Mucosa of stomach (tissue), 1 donor: ENCODE data around the gene CD27.
"Not testable (repeated sequence)": the region's sequence is repeated elsewhere in the genome, so short reads cannot be mapped to it uniquely, and the experiment has no call there.

ENCODE experiments used
- H3K27me3 ChIP-seq: one replicate; pipeline ENCODE4 v1.7.0; 2013; ENCODE audit warnings: mild to moderate bottlenecking, low read length; ENCODE audit not compliant: control insufficient read depth, insufficient read depth
- H3K36me3 ChIP-seq: one replicate; pipeline ENCODE4 v1.7.0; 2013; ENCODE audit warnings: low read length; ENCODE audit not compliant: control insufficient read depth, insufficient read depth
- H3K4me1 ChIP-seq: one replicate; pipeline ENCODE4 v1.7.0; 2013; ENCODE audit warnings: mild to moderate bottlenecking, low read length; ENCODE audit not compliant: control insufficient read depth, insufficient read depth
- H3K4me3 ChIP-seq: one replicate; pipeline ENCODE4 v1.7.0; 2013; ENCODE audit warnings: low read length
- H3K9ac ChIP-seq: one replicate; pipeline ENCODE4 v1.7.0; 2013; ENCODE audit warnings: mild to moderate bottlenecking, low read length, moderate library complexity
- H3K9me3 ChIP-seq: one replicate; pipeline ENCODE4 v1.7.0; 2013; ENCODE audit warnings: mild to moderate bottlenecking, low read length, moderate library complexity; ENCODE audit not compliant: control insufficient read depth
- donor health status: Pancreatic carcinoma.

Gene CD27

DNA sequence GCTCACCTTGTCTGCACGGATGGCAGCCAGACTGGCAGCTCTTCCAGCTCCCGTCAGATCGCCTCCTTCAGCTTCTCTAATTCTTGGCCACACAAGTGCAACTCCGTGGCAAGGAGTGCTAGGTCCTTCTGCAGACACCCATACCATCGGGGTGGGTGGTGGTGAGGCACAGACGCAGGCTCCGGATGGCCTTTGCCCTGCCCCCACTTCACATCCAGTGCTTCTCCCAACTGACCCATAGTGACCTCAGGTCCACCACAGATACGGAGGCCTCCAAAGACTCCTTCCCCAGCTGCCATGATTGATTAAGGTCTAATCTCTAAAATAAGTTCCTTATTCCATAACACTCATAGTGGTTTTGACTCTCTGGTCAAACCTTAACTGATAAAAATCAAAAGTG lies 19.9 kb upstream of the CD27 start:
- no peak overlapping the region for H3K4me3 ChIP-seq
- peaks cover 19% of the 10 kb centered on the region for H3K4me1 ChIP-seq
- H3K9me3 ChIP-seq = no peaks in the 10 kb centered on the region
- no peak overlapping the region for H3K9ac ChIP-seq
- no peaks in the 10 kb centered on the region for H3K27me3 ChIP-seq
- H3K36me3 ChIP-seq = no peaks in the 10 kb centered on the region

DNA sequence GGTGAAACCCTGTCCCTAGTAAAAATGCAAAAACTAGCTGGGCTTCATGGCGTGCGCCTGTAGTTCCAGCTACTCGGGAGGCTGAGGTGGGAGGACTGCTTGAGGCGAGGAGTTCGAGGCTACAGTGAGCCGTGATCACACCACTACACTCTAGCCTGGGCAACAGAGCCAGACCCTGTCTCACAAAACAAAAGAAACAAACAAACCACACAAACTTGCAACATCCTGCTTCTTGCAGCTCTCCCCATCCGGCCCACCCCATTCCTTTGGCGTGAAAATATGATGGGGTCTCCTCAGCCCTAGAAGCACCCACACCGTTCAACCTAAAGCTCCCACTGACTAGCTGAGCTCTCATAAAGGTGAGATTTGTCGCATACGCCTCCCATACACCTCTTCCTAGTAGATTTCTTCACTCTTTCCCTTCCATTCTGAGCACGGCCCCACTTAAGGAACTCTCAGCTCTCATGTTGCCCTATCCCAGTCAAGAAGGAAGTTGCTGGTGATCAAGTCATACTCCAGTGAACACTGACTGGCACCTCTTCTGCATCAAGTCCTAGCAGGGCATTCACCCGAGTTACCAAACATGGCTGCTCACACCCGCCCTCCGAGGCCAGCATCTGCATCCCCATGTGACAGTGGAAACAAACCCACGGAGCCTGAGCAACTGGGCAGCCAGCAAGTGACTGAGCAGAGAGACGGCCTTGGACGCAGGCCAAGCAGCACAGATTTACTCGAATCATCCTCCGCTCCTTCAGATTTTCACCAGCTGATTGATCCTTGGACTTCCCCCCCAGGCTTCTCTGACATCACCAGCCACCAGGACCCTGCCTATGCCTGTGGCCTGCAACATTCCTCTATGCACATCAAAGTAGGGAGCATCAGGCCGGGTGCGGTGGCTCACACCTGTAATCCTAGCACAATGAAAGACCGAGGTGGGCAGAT lies 18.9 kb upstream of the CD27 start:
- H3K9ac ChIP-seq = no peak overlapping the region
- H3K4me3 ChIP-seq = no peak overlapping the region
- no peaks in the 10 kb centered on the region for H3K36me3 ChIP-seq
- no peaks in the 10 kb centered on the region for H3K9me3 ChIP-seq
- peaks cover 20% of the 10 kb centered on the region for H3K4me1 ChIP-seq
- H3K27me3 ChIP-seq = no peaks in the 10 kb centered on the region

DNA sequence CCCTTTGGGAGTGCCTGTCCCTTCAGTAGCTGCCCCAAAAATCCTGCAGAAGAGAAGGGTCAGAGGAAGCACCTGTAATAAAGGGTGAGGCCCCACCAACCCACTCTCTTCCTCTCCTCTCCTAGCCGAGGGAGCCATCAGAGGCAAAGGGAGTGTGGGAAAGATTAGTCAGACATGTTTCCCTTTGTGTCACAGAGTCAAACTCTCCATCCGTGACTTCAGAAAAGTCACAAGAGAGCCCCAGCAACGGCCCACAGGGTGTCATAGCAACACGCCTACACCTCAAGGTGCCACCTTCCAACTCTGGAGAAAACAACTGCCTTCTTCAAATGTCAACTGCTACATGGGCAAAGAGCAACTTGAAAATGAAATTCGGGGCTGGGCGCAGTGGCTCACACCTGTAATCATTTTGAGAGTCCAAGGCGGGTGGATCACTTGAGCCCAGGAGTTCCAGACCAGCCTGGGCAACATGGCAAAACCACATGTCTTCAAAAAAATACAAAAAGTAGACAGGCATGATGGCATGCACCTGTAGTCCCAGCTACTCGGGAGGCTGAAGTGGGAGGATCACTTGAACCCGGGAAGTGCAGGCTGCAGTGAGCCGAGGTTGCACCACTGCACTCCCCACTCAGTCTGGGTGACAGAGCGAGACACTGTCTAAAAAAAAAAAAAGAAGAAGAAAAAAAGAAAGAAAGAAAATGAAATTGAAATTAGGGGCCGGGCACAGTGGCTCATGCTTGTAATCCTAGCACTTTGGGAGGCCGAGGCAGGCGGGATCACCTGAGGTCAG lies 17.7 kb upstream of the CD27 start:
- Histone ChIP-seq H3K36me3 (no peaks in the 10 kb centered on the region), H3K27me3 (no peaks in the 10 kb centered on the region), H3K4me1 (peaks cover 24% of the 10 kb centered on the region), H3K9me3 (no peaks in the 10 kb centered on the region), H3K9ac (no peak overlapping the region), H3K4me3 (no peak overlapping the region)

- not testable (repeated sequence) for H3K36me3 ChIP-seq, H3K9me3 ChIP-seq, H3K27me3 ChIP-seq, H3K9ac ChIP-seq, H3K4me3 ChIP-seq
- peaks cover 24% of the 10 kb centered on the region for H3K4me1 ChIP-seq
These were observed 17.0 kb upstream of the CD27 start for GRCh38 chr12:6427796-6428195.

DNA sequence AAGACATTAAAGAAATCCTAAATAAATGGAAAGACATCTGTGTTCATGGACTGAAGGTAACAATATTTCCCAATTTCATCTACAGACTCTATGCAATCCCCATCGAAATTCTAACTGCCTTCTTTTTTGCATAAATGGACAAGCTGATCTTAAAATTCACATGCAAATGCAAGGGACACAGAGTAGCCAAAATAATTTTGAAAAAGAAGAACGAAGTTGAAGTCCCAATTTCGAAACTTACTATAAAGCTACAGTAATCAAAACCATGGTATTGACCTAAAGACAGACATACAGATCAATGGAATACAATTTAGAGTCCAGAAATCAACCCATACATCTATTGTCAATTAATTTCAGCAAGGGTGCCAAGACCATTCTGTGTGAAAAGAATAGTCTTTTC lies 16.4 kb upstream of the CD27 start:
- H3K36me3 ChIP-seq = no peaks in the 10 kb centered on the region
- H3K4me1 ChIP-seq = peaks cover 22% of the 10 kb centered on the region
- H3K4me3 ChIP-seq = no peak overlapping the region
- H3K27me3 ChIP-seq = no peaks in the 10 kb centered on the region
- no peaks in the 10 kb centered on the region for H3K9me3 ChIP-seq
- H3K9ac ChIP-seq = no peak overlapping the region

GRCh38 chr12:6430124-6430989 lies 14.4 kb upstream of the CD27 start:
- Histone ChIP-seq H3K9ac (peak overlapping the region; percentile 50), H3K4me1 (peaks cover 14% of the 10 kb centered on the region), H3K9me3 (no peaks in the 10 kb centered on the region), H3K27me3 (no peaks in the 10 kb centered on the region), H3K4me3 (no peak overlapping the region), H3K36me3 (no peaks in the 10 kb centered on the region)

DNA sequence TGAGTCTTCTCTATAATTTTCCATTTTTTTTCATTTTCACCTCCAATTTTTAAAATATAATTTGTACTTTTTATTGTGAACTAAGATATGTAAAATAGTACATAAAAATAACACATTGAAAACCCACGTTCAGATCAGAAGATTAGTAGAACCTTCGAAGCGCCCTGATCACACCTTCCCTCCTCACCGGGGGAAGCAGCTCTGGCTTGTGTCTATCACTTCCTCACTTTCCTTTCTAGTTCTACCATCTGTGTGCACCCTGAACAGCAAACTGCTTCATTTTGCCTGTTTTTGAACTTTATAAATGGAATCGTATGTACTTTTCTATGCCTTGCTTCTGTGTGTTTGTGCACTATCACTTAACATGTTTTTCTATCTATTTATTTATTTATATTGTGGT lies 11.8 kb upstream of the CD27 start:
- no peak overlapping the region for H3K4me3 ChIP-seq
- no peak overlapping the region for H3K9ac ChIP-seq
- no peaks in the 10 kb centered on the region for H3K9me3 ChIP-seq
- no peaks in the 10 kb centered on the region for H3K27me3 ChIP-seq
- H3K4me1 ChIP-seq = peaks cover 14% of the 10 kb centered on the region
- H3K36me3 ChIP-seq = no peaks in the 10 kb centered on the region

DNA sequence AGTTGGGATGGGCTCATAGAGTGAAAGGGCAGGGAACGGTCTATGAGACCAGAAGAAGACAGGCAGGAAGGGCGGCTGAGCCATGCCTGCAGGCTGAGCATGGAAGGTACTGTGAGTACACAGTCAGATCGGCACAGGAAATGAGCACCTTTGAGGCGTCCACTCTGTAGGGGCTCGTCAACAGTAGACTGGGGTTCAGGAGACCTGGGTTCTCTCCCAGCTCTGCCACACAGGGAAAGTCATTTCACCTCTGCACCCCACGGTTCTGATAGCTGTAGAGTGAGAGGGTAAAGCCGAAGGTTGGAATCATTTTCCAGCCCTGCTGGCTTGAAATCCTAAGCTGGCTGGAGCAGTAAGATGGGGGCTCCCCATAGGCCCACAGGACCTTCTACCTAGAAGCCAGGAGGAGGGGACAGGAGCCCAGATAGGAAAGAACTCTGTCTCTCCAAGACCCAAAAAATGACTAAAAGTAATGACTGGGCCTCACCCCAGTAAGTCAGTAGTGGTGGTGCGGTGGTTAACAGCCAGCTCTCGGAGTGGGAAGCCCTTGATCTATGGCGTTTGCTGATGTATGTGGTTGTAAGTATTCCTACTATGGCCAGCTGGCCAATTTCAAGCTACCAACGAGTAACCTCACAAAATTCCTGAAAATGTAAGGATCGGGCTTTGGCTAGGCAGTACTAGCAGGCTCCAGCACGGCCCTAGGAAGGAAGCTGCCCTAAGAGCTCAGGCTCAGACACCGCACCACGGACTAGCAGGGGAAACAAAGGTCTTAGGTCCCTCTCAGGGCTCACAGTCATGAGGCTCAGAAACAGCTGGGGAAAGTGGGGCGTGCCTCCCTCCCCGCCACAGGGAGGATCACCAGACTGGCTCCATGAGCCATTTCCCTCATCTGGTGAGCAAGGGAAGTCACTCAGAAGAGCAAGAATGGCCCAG lies 10.3 kb upstream of the CD27 start:
- H3K9ac ChIP-seq = no peak overlapping the region
- H3K27me3 ChIP-seq = no peaks in the 10 kb centered on the region
- no peaks in the 10 kb centered on the region for H3K9me3 ChIP-seq

DNA sequence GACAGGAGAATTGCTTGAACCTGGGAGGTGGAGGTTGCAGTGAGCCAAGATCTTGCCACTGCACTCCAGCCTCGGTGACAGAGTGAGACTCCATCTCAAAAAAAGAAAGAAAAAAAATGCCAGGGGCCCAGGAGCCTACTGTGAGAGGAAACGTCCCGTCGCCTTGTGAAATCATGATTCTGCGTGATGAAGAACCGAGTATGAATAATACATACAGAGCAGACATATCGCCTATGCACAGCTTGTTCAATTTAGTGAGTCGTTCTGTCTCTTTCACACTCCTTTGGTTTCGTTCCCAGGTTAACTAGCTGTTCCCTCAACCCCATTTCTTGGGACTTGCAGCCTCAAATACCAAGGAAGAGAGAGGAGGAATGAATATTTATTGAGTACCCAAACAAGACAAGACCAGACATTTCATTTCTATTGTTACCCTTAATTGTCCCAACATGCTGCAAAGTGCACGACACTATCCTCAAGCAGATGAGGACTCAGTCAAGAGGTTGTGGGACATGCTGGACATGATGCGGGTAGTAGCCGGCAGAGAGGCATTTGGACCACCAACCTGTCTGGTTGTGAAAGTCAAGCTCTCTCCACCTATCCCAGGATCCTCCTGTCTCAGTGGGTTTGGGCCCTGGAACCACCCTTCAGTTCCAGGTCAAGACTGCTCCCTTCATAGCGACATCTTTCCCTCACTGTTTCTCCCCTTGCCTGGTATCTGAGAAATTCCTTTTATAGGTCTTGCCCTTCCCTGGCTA lies 8.6 kb upstream of the CD27 start:
- H3K27me3 ChIP-seq = no peaks in the 10 kb centered on the region

More for the DNA sequence above, 10.3 kb upstream of the CD27 start:
- H3K4me1 ChIP-seq = peaks cover 14% of the 10 kb centered on the region
- no peaks in the 10 kb centered on the region for H3K36me3 ChIP-seq
- no peak overlapping the region for H3K4me3 ChIP-seq

GRCh38 chr12:6437586-6437985 lies 7.2 kb upstream of the CD27 start:
- Histone ChIP-seq H3K36me3 (no peaks in the 10 kb centered on the region), H3K9me3 (no peaks in the 10 kb centered on the region), H3K27me3 (no peaks in the 10 kb centered on the region), H3K4me1 (no peaks in the 10 kb centered on the region), H3K4me3 (no peak overlapping the region), H3K9ac (no peak overlapping the region)

More for the DNA sequence above, 8.6 kb upstream of the CD27 start:
- Histone ChIP-seq H3K4me1 (peaks cover 3% of the 10 kb centered on the region), H3K9ac (no peak overlapping the region), H3K36me3 (no peaks in the 10 kb centered on the region), H3K4me3 (no peak overlapping the region), H3K9me3 (no peaks in the 10 kb centered on the region)
